ENCODE results near the gene SEPTIN10. TPM values are rescaled to one million over a fixed set of nuclear protein-coding genes. Genes with fewer than 3 reads are reported as not detected.

SEPTIN10 gene
- total and polyA plus RNA-seq, 2 of the 8 experiments (the other 6 are each of a cell fraction or from before 2014, with no cell fraction given) = 23.7 to 101 TPM

- 93% methylated on average over 3 of the region's 3 CpGs; no CpG with 5 or more reads in 1 of the 2 experiments for WGBS, 2 experiments (ENCODE audit: extremely low coverage in 1 of 2, insufficient coverage in 1 of 2, insufficient read length in 1 of 2, insufficient replicate concordance in 2 of 2, low coverage in 1 of 2, low lambda C conversion rate in 2 of 2, missing lambda C conversion rate in 1 of 2)
- Histone ChIP-seq H4K20me1 (replicated peaks in 1 of 2; ENCODE audit: control insufficient read depth in 1 of 2, insufficient read depth in 2 of 2, low read length in 2 of 2) (peaks cover 4% of the 10 kb centered on the region in 2 experiments), H2BK120ac (replicated peaks; ENCODE audit: low read depth, low read length) (no peak overlapping the region), H2BK20ac (ENCODE audit: low read length) (no peak overlapping the region), H3K23ac (ENCODE audit: insufficient read length) (no peak overlapping the region), H3K14ac (ENCODE audit: insufficient read length) (no peak overlapping the region), H3K18ac (ENCODE audit: extremely low read depth, low read length) (no peak overlapping the region), H3K79me2 (ENCODE audit: control insufficient read depth in 1 of 2, insufficient read depth in 2 of 2, low read length in 2 of 2) (peaks cover 0 to 38% of the 10 kb centered on the region in 2 experiments; a peak in 3 of 4 replicates), H2BK15ac (ENCODE audit: low read length) (no peak overlapping the region), H2AFZ (ENCODE audit: low read length) (no peak overlapping the region), H3K27ac (ENCODE audit: low read depth, low read length) (no peak overlapping the region), H3K4me2 (ENCODE audit: insufficient read depth in 1 of 2, low read depth in 2 of 2, low read length in 2 of 2) (no peak overlapping the region), H2AK5ac (ENCODE audit: low read depth, low read length) (no peak overlapping the region), H4K91ac (replicated peaks; ENCODE audit: insufficient read length, low read length) (no peak overlapping the region), H3K9me3 (ENCODE audit: insufficient read depth in 2 of 2, low read depth in 1 of 2, low read length in 1 of 2) (no peaks in the 10 kb centered on the region), H3K4ac (replicated peaks; ENCODE audit: insufficient read length, low read depth, low read length) (no peak overlapping the region), H3K9ac (replicated peaks in 1 of 4; ENCODE audit: extremely low read depth in 1 of 4, low read depth in 3 of 4, low read length in 3 of 4) (no peak overlapping the region), H4K8ac (ENCODE audit: extremely low read depth, insufficient read depth, low read length) (no peak overlapping the region), H3K4me3 (ENCODE audit: extremely low read depth in 1 of 4, insufficient read depth in 2 of 4, low read depth in 3 of 4, low read length in 4 of 4) (no peak overlapping the region), H2BK12ac (ENCODE audit: low read depth, low read length) (no peak overlapping the region), H3K79me1 (ENCODE audit: low read depth, low read length) (peaks cover 5% of the 10 kb centered on the region; the same call in 1 of the 2 replicates), H3K56ac (replicated peaks; ENCODE audit: insufficient read length, low read depth, low read length) (no peak overlapping the region), H3K4me1 (replicated peaks in 1 of 4; ENCODE audit: control insufficient read depth in 3 of 4, insufficient read depth in 4 of 4, low read length in 3 of 4) (no peaks in the 10 kb centered on the region), H2BK5ac (ENCODE audit: low read depth, low read length) (no peak overlapping the region), H3K27me3 (replicated peaks in 1 of 4; ENCODE audit: control insufficient read depth in 3 of 4, extremely low read depth in 1 of 4, insufficient read depth in 3 of 4, low read length in 3 of 4) (no peaks in the 10 kb centered on the region), H4K5ac (ENCODE audit: insufficient read length, low read depth, low read length) (no peak overlapping the region), H3K23me2 (ENCODE audit: low read depth, low read length) (no peaks in the 10 kb centered on the region), H3K36me3 (ENCODE audit: control insufficient read depth in 2 of 4, insufficient read depth in 4 of 4, low read length in 3 of 4) (no peaks in the 10 kb centered on the region; a peak in 1 of 8 replicates)
- DNase-seq (ENCODE audit: low read depth in 1 of 2, low spot score in 2 of 2) (no peak), FAIRE-seq (no peak)
- CTCF ChIA-PET (ENCODE audit: partially characterized antibody) = interaction anchor here (0.6 to 1.4 kb wide), 2 partner anchors 46 to 147 kb away, joined by 3 to 5 read pairs; no protein-coding TSS in a partner anchor
- POLR2A ChIA-PET (ENCODE audit: partially characterized antibody) = no interaction called here
- TF ChIP-seq BRCA1 (IDR thresholded peaks at IDR 0.05; ENCODE audit: low read depth, low read length) (no peak), RNF2 (IDR thresholded peaks at IDR 0.05; ENCODE audit: borderline replicate concordance, low read depth, low read length, missing control alignments, poor library complexity, severe bottlenecking) (no peak)
These were observed 20.9 kb downstream of the SEPTIN10 start for GRCh38 chr2:109592905-109593304.

Data from H1 (cell line).